ENCODE measurements around the gene CD226. TPM values are rescaled to one million over a fixed set of nuclear protein-coding genes. Genes with fewer than 3 reads are reported as not detected.
"Not testable (repeated sequence)": the region's sequence is repeated elsewhere in the genome, so short reads cannot be mapped to it uniquely, and the experiment has no call there.

Gene CD226
- total RNA-seq, 4 donors from 2014 or later, result 0.17 to 2.7 (median 0.34) TPM

- Histone ChIP-seq H3K4me1 (no peaks in the 10 kb centered on the region), H3K36me3 (no peaks in the 10 kb centered on the region), H3K4me3 (no peak overlapping the region), H3K9me3 (no peaks in the 10 kb centered on the region), H3K27me3 (no peaks in the 10 kb centered on the region), H3K27ac (replicated peaks in 1 of 4) (no peak overlapping the region)
- DNase-seq (ENCODE audit: extremely low spot score), result no peak
- no peak for TF ChIP-seq CTCF (IDR thresholded peaks at IDR 0.05)
- TF ChIP-seq POLR2A (IDR thresholded peaks at IDR 0.05; ENCODE audit: low read depth), result no peak
- TF ChIP-seq EP300 (IDR thresholded peaks at IDR 0.05), result no peak
- no peak for TF ChIP-seq POLR2AphosphoS5 (IDR thresholded peaks at IDR 0.05)
- intact Hi-C loops (cut with DNase I), result no loop called here
- WGBS, result 92% methylated on average over 5 of the region's 5 CpGs
Observed at GRCh38 chr18:69929041-69929774, 18.5 kb downstream of the CD226 start.

- no peaks in the 10 kb centered on the region for H3K36me3 ChIP-seq
- no peak overlapping the region for H3K4me3 ChIP-seq
- intact Hi-C loops (cut with DNase I), result no loop called here
- 85% methylated on average over 3 of the region's 3 CpGs for WGBS
- H3K27me3 ChIP-seq, result no peaks in the 10 kb centered on the region
- no peaks in the 10 kb centered on the region for H3K4me1 ChIP-seq
- no peak overlapping the region for H3K27ac ChIP-seq (replicated peaks in 1 of 4)
- H3K9me3 ChIP-seq, result no peaks in the 10 kb centered on the region
- no peak for DNase-seq (ENCODE audit: extremely low spot score)
- TF ChIP-seq POLR2AphosphoS5 (IDR thresholded peaks at IDR 0.05) (no peak), CTCF (IDR thresholded peaks at IDR 0.05) (no peak), POLR2A (IDR thresholded peaks at IDR 0.05; ENCODE audit: low read depth) (no peak), EP300 (IDR thresholded peaks at IDR 0.05) (no peak)
Observed at GRCh38 chr18:69916412-69916811, 31.3 kb downstream of the CD226 start.

- Histone ChIP-seq H3K27ac (replicated peaks in 1 of 4) (no peak overlapping the region), H3K4me3 (no peak overlapping the region), H3K36me3 (no peaks in the 10 kb centered on the region), H3K4me1 (no peaks in the 10 kb centered on the region), H3K27me3 (no peaks in the 10 kb centered on the region), H3K9me3 (no peaks in the 10 kb centered on the region)
- intact Hi-C loops (cut with DNase I), result no loop called here
- DNase-seq (ENCODE audit: extremely low spot score), result no peak
- TF ChIP-seq POLR2AphosphoS5 (IDR thresholded peaks at IDR 0.05) (no peak), EP300 (IDR thresholded peaks at IDR 0.05) (no peak), POLR2A (IDR thresholded peaks at IDR 0.05; ENCODE audit: low read depth) (no peak), CTCF (IDR thresholded peaks at IDR 0.05) (no peak)
Observed at GRCh38 chr18:69908838-69909237, 38.8 kb downstream of the CD226 start.

GRCh38 chr18:69906765-69907164 lies 40.9 kb downstream of the CD226 start:
- H3K36me3 ChIP-seq, result no peaks in the 10 kb centered on the region
- no peak for TF ChIP-seq POLR2AphosphoS5 (IDR thresholded peaks at IDR 0.05)
- no peak for TF ChIP-seq CTCF (IDR thresholded peaks at IDR 0.05)
- no peak for TF ChIP-seq POLR2A (IDR thresholded peaks at IDR 0.05; ENCODE audit: low read depth)
- no peak for TF ChIP-seq EP300 (IDR thresholded peaks at IDR 0.05)
- no peak overlapping the region for H3K4me3 ChIP-seq
- H3K9me3 ChIP-seq, result no peaks in the 10 kb centered on the region
- no peak overlapping the region for H3K27ac ChIP-seq (replicated peaks in 1 of 4)
- H3K4me1 ChIP-seq, result no peaks in the 10 kb centered on the region
- H3K27me3 ChIP-seq, result no peaks in the 10 kb centered on the region
- no peak for DNase-seq (ENCODE audit: extremely low spot score)
- intact Hi-C loops (cut with DNase I), result no loop called here
- 94% methylated on average over 7 of the region's 7 CpGs for WGBS

- WGBS, result 89% methylated on average over 2 of the region's 2 CpGs
- no peaks in the 10 kb centered on the region for H3K4me1 ChIP-seq
- H3K4me3 ChIP-seq, result no peak overlapping the region
- no peaks in the 10 kb centered on the region for H3K36me3 ChIP-seq
- no peaks in the 10 kb centered on the region for H3K27me3 ChIP-seq
- intact Hi-C loops (cut with DNase I), result no loop called here
- no peak overlapping the region for H3K27ac ChIP-seq (replicated peaks in 1 of 4)
- no peak for TF ChIP-seq POLR2AphosphoS5 (IDR thresholded peaks at IDR 0.05)
- no peak for TF ChIP-seq CTCF (IDR thresholded peaks at IDR 0.05)
- TF ChIP-seq POLR2A (IDR thresholded peaks at IDR 0.05; ENCODE audit: low read depth), result no peak
- TF ChIP-seq EP300 (IDR thresholded peaks at IDR 0.05), result no peak
- H3K9me3 ChIP-seq, result no peaks in the 10 kb centered on the region
- DNase-seq (ENCODE audit: extremely low spot score), result no peak
Observed at GRCh38 chr18:69900941-69901340, 46.7 kb downstream of the CD226 start.

GRCh38 chr18:69899154-69899923 lies 48.3 kb downstream of the CD226 start:
- not testable (repeated sequence) for H3K4me1 ChIP-seq; H3K27ac ChIP-seq (replicated peaks in 1 of 4); DNase-seq (ENCODE audit: extremely low spot score); H3K9me3 ChIP-seq; H3K27me3 ChIP-seq; H3K36me3 ChIP-seq; H3K4me3 ChIP-seq
- 93% methylated on average over 4 of the region's 4 CpGs for WGBS
- intact Hi-C loops (cut with DNase I), result loop anchor here (5.0 kb wide), 1 partner anchor 62 kb away; no protein-coding TSS in a partner anchor

All from esophagus muscularis mucosa (tissue), 4 donors.